ENCODE measurements around the gene NME8. TPM values are rescaled to one million over a fixed set of nuclear protein-coding genes. Genes with fewer than 3 reads are reported as not detected.

The NME8 gene
- total RNA-seq, 1 experiment from 2014 or later, result not detected

- H3F3A ChIP-seq (ENCODE audit: insufficient read depth, low read depth), result no peaks in the 10 kb centered on the region
- H3K4me1 ChIP-seq (replicated peaks; ENCODE audit: insufficient read depth), result no peaks in the 10 kb centered on the region
- BruUV-seq (replicated peaks), result no TSS peak
- H3K9me3 ChIP-seq (ENCODE audit: insufficient read depth, low read depth), result no peaks in the 10 kb centered on the region
- no peak overlapping the region for H2AFZ ChIP-seq
- H3K4me2 ChIP-seq, result no peak overlapping the region
- no peaks in the 10 kb centered on the region for H3K27me3 ChIP-seq (ENCODE audit: insufficient read depth, low read depth)
- ChIA-PET CTCF (no interaction called here), POLR2A (ENCODE audit: unreplicated experiment) (interaction anchor here (0.6 kb wide), 1 partner anchor 430 kb away, joined by 6 read pairs; no protein-coding TSS in a partner anchor)
- no peaks in the 10 kb centered on the region for H3K9me2 ChIP-seq (ENCODE audit: insufficient read depth)
- no peak overlapping the region for H3K27ac ChIP-seq
- H3K79me2 ChIP-seq (ENCODE audit: low read depth), result no peaks in the 10 kb centered on the region
- DNase-seq, result no peak
- intact Hi-C loops (cut with micrococcal nuclease; ENCODE audit: unreplicated experiment), result no loop called here
- H4K20me1 ChIP-seq (ENCODE audit: insufficient read depth), result no peaks in the 10 kb centered on the region; the same call in 1 of the 2 replicates
- no peaks in the 10 kb centered on the region for H3K36me3 ChIP-seq (ENCODE audit: low read depth)
- H3K4me3 ChIP-seq, result no peak overlapping the region
- TF ChIP-seq CTCF (conservative IDR thresholded peaks at IDR 0.05), result no peak
- TF ChIP-seq EZH2 (IDR thresholded peaks at IDR 0.05; ENCODE audit: low read depth), result no peak
Measured at GRCh38 chr7:37944737-37945054, 96.3 kb downstream of the NME8 start.

- Histone ChIP-seq H3K4me3 (no peak overlapping the region), H3K9me2 (ENCODE audit: insufficient read depth) (no peaks in the 10 kb centered on the region), H3K4me2 (no peak overlapping the region), H3K4me1 (replicated peaks; ENCODE audit: insufficient read depth) (no peaks in the 10 kb centered on the region), H3F3A (ENCODE audit: insufficient read depth, low read depth) (no peaks in the 10 kb centered on the region), H3K9me3 (ENCODE audit: insufficient read depth, low read depth) (no peaks in the 10 kb centered on the region), H3K36me3 (ENCODE audit: low read depth) (no peaks in the 10 kb centered on the region), H3K27ac (no peak overlapping the region), H3K27me3 (ENCODE audit: insufficient read depth, low read depth) (no peaks in the 10 kb centered on the region), H4K20me1 (ENCODE audit: insufficient read depth) (no peaks in the 10 kb centered on the region; the same call in 1 of the 2 replicates), H2AFZ (no peak overlapping the region), H3K79me2 (ENCODE audit: low read depth) (no peaks in the 10 kb centered on the region)
- ChIA-PET POLR2A (ENCODE audit: unreplicated experiment) (interaction anchor here (0.6 kb wide), 1 partner anchor 429 kb away, joined by 6 read pairs; no protein-coding TSS in a partner anchor), CTCF (no interaction called here)
- intact Hi-C loops (cut with micrococcal nuclease; ENCODE audit: unreplicated experiment), result no loop called here
- DNase-seq, result no peak
- no TSS peak for BruUV-seq (replicated peaks)
- TF ChIP-seq CTCF (conservative IDR thresholded peaks at IDR 0.05) (no peak), EZH2 (IDR thresholded peaks at IDR 0.05; ENCODE audit: low read depth) (no peak)
Measured at GRCh38 chr7:37945336-37945735, 96.9 kb downstream of the NME8 start.

- TF ChIP-seq CTCF (conservative IDR thresholded peaks at IDR 0.05) (no peak), EZH2 (IDR thresholded peaks at IDR 0.05; ENCODE audit: low read depth) (no peak)
- no peak overlapping the region for H3K27ac ChIP-seq
- CTCF ChIA-PET, result no interaction called here
- BruUV-seq (replicated peaks), result no TSS peak
- no peak for DNase-seq
- no peak overlapping the region for H3K4me3 ChIP-seq
- H3K9me2 ChIP-seq (ENCODE audit: insufficient read depth), result no peaks in the 10 kb centered on the region
- H2AFZ ChIP-seq, result no peak overlapping the region
- H3K4me1 ChIP-seq (replicated peaks; ENCODE audit: insufficient read depth), result no peaks in the 10 kb centered on the region
- H3K9me3 ChIP-seq (ENCODE audit: insufficient read depth, low read depth), result no peaks in the 10 kb centered on the region
- POLR2A ChIA-PET (ENCODE audit: unreplicated experiment), result no interaction called here
- H3K79me2 ChIP-seq (ENCODE audit: low read depth), result no peaks in the 10 kb centered on the region
- H3K27me3 ChIP-seq (ENCODE audit: insufficient read depth, low read depth), result no peaks in the 10 kb centered on the region
- H3K36me3 ChIP-seq (ENCODE audit: low read depth), result no peaks in the 10 kb centered on the region
- H3F3A ChIP-seq (ENCODE audit: insufficient read depth, low read depth), result no peaks in the 10 kb centered on the region
- intact Hi-C loops (cut with micrococcal nuclease; ENCODE audit: unreplicated experiment), result no loop called here
- H4K20me1 ChIP-seq (ENCODE audit: insufficient read depth), result no peaks in the 10 kb centered on the region; the same call in 1 of the 2 replicates
- no peak overlapping the region for H3K4me2 ChIP-seq
Measured at GRCh38 chr7:37947138-37947940, 98.9 kb downstream of the NME8 start.
